CD14-positive monocyte (primary cell): ENCODE results near the gene TMEM218. TPM values are rescaled to one million over a fixed set of nuclear protein-coding genes. Genes with fewer than 3 reads are reported as not detected.
A peak's percentile ranks its signal among the peaks of the same experiment; 100 is the strongest.

Experiments
- DNase-seq, 3 donors: peaks; one replicate each; pipeline ENCODE4 v3.0.0-alpha.2; 2011 to 2022
- H2AFZ ChIP-seq: 2 replicates; pipeline ENCODE4 v1.6.0; 2012; ENCODE audit warnings: mild to moderate bottlenecking, low read depth, low read length, inconsistent platforms; ENCODE audit not compliant: insufficient read depth, poor library complexity, severe bottlenecking
- H3K27ac ChIP-seq, 2 donors: 1 replicate in 1 of 2; 2 replicates in 1 of 2; pipeline ENCODE4 v1.5.1; 2012 to 2013; ENCODE audit warnings: low read length in 2 of 2, control low read depth in 1 of 2, inconsistent platforms in 1 of 2, low read depth in 1 of 2, mild to moderate bottlenecking in 1 of 2
- H3K27me3 ChIP-seq, 2 donors: one replicate each; pipeline versions ENCODE4 v1.6.0 to v1.6.1; 2011 to 2013; ENCODE audit warnings: low read length in 2 of 2; ENCODE audit not compliant: control insufficient read depth in 2 of 2, insufficient read depth in 2 of 2
- H3K36me3 ChIP-seq, 2 donors: replicated peaks in 1 of 2; 1 replicate in 1 of 2; 2 replicates in 1 of 2; pipeline versions ENCODE4 v1.5.1 to v1.6.1; 2012 to 2013; ENCODE audit warnings: low read length in 2 of 2, control low read depth in 1 of 2, inconsistent platforms in 1 of 2, mild to moderate bottlenecking in 1 of 2; ENCODE audit not compliant: insufficient read depth in 2 of 2, control insufficient read depth in 1 of 2
- H3K4me1 ChIP-seq, 2 donors: 1 replicate in 1 of 2; 2 replicates in 1 of 2; pipeline versions ENCODE4 v1.5.1 to v1.6.1; 2012 to 2013; ENCODE audit warnings: low read length in 2 of 2, control low read depth in 1 of 2, inconsistent platforms in 1 of 2, mild to moderate bottlenecking in 1 of 2, moderate library complexity in 1 of 2; ENCODE audit not compliant: insufficient read depth in 2 of 2, control insufficient read depth in 1 of 2
- H3K4me2 ChIP-seq: replicated peaks from 2 replicates; pipeline ENCODE3; 2012; ENCODE audit warnings: low read length, moderate library complexity, mild to moderate bottlenecking; ENCODE audit not compliant: poor library complexity, severe bottlenecking; ENCODE audit errors: extremely low read depth
- H3K4me3 ChIP-seq, 3 experiments: fragments of 200-600 bp in 1 of 3; sonication (generic) in 1 of 3; replicated peaks in 1 of 3; 1 replicate in 2 of 3; 2 replicates in 1 of 3; pipeline ENCODE4 v1.5.1; 2011 to 2013; ENCODE audit warnings: low read length in 3 of 3, mild to moderate bottlenecking in 3 of 3, control low read depth in 2 of 3, low read depth in 2 of 3, inconsistent platforms in 1 of 3, moderate library complexity in 1 of 3
- H3K79me2 ChIP-seq: 2 replicates; pipeline ENCODE4 v1.6.0; 2012; ENCODE audit warnings: mild to moderate bottlenecking, control low read depth, inconsistent platforms, low read length, moderate library complexity; ENCODE audit not compliant: insufficient read depth
- H3K9ac ChIP-seq: 2 replicates; pipeline ENCODE4 v1.6.0; 2017; ENCODE audit warnings: low read length, mild to moderate bottlenecking; ENCODE audit not compliant: insufficient read depth, poor library complexity, severe bottlenecking
- H3K9me3 ChIP-seq, 2 donors: replicated peaks in 1 of 2; 1 replicate in 1 of 2; 2 replicates in 1 of 2; pipeline versions ENCODE4 v1.5.1 to v1.6.1; 2012 to 2013; ENCODE audit warnings: low read length in 2 of 2, control low read depth in 1 of 2; ENCODE audit not compliant: control insufficient read depth in 1 of 2, insufficient read depth in 1 of 2
- H4K20me1 ChIP-seq: 2 replicates; pipeline ENCODE4 v1.6.0; 2012; ENCODE audit warnings: mild to moderate bottlenecking, low read length, control low read depth, moderate library complexity; ENCODE audit not compliant: insufficient read depth
- H3K27ac Mint-ChIP-seq, 7 donors: one replicate each; pipeline ENCODE4 v1.8.0; 2020; ENCODE audit warnings: mild to moderate bottlenecking in 7 of 7, mixed read lengths in 7 of 7, moderate library complexity in 6 of 7, inconsistent platforms in 2 of 7
- H3K27me3 Mint-ChIP-seq, 3 donors: one replicate each; pipeline ENCODE4 v1.8.0; 2021 to 2022; ENCODE audit warnings: low read depth in 3 of 3, mild to moderate bottlenecking in 3 of 3, mixed read lengths in 3 of 3, moderate library complexity in 3 of 3, inconsistent platforms in 1 of 3
- H3K36me3 Mint-ChIP-seq, 2 donors: one replicate each; pipeline ENCODE4 v1.8.0; 2020; ENCODE audit warnings: mixed read lengths in 2 of 2, inconsistent platforms in 1 of 2, mild to moderate bottlenecking in 1 of 2
- H3K4me1 Mint-ChIP-seq: one replicate; pipeline ENCODE4 v1.8.0; 2020; ENCODE audit warnings: mild to moderate bottlenecking, mixed read lengths
- H3K4me3 Mint-ChIP-seq, 2 donors: one replicate each; pipeline ENCODE4 v1.8.0; 2020; ENCODE audit warnings: mild to moderate bottlenecking in 2 of 2, mixed read lengths in 2 of 2, moderate library complexity in 1 of 2
- H3K9me3 Mint-ChIP-seq, 7 donors: one replicate each; pipeline ENCODE4 v1.8.0; 2020 to 2022; ENCODE audit warnings: mixed read lengths in 7 of 7, mild to moderate bottlenecking in 6 of 7, moderate library complexity in 6 of 7, inconsistent platforms in 2 of 7
- WGBS: methylation state at CpG from one replicate; pipeline ENCODE4 v1.1.5; 2013; ENCODE audit warnings: missing lambda C conversion rate; ENCODE audit not compliant: insufficient coverage; 5-methylcytosine and 5-hydroxymethylcytosine counted together
- intact Hi-C, 2 donors: fragments of 100-400 bp; cut with micrococcal nuclease; formaldehyde crosslinking; loops; one replicate each; pipeline versions ENCODE4 v1.15.0 to v1.15.1; 2023
- polyA plus RNA-seq, 3 donors: library from polyadenylated mRNA; depleted of rRNA in 1 of 3; unstranded in 2 of 3; stranded (reverse) in 1 of 3; fragments of 300-500 nt in 2 of 3; fragments of >200 nt in 1 of 3; fragmentation: Illumina TruSeq in 2 of 3; gene quantifications; 1 replicate in 2 of 3; 2 replicates in 1 of 3; pipeline ENCODE4 v1.2.3, GENCODE V29; 2012 to 2021
- TF ChIP-seq, protein P1 (sequence below): fragments of 200-600 bp; IDR thresholded peaks from one replicate; pipeline ENCODE4 v1.8.0; 2022; ENCODE audit warnings: antibody characterized with exemption, mild to moderate bottlenecking

The TMEM218 gene
- polyA plus RNA-seq, 3 donors: 40.3 to 57.7 (median 55.7) TPM

DNA sequence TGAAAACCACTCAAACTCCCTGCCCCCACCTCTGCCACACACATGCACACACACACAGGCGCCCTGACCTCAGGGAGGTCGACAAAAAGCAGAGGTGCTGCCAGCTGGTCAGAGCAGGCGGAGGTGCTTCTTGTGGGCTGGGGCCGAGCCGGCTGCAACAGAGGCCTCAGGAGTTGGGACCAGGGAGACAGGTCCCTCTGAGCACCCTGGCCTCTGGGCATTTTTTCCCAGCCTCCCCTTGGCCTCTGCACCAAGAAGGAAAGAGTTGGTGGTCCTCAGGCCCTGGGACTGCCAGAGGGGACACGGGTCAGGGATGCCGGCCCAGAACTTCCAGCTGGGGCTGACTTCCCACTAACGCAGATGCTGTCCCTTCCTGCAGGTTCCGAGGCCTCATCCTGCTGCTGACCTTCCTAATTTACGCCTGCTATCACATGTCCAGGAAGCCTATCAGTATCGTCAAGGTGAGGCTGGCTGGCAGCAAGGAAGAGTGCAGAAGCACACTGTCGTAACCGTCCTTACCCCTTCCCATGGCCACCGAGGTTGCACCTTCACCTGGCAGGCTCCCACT is 35.0 kb downstream of the TMEM218 start:
- no peaks in the 10 kb centered on the region for H3K9me3 ChIP-seq
- peaks cover 0 to 2% (median 0%) of the 10 kb centered on the region in 7 donors for H3K9me3 Mint-ChIP-seq
- H4K20me1 ChIP-seq: no peaks in the 10 kb centered on the region
- peaks cover 71 to 85% of the 10 kb centered on the region in 2 donors for H3K36me3 Mint-ChIP-seq
- no peak overlapping the region for H3K9ac ChIP-seq
- H3K4me1 ChIP-seq: peaks cover 66 to 76% of the 10 kb centered on the region in 2 donors
- peaks cover 67% of the 10 kb centered on the region for H3K4me1 Mint-ChIP-seq
- peak overlapping the region in 4 of 7 donors; percentile 30 to 99 (median 88) for H3K27ac Mint-ChIP-seq
- intact Hi-C loops: no loop called here
- H3K27me3 ChIP-seq: no peaks in the 10 kb centered on the region
- H3K4me2 ChIP-seq: no peak overlapping the region
- H3K27me3 Mint-ChIP-seq: peaks cover 0 to 8% (median 7%) of the 10 kb centered on the region in 3 donors
- no peak overlapping the region for H3K4me3 ChIP-seq
- H3K4me3 Mint-ChIP-seq: no peak overlapping the region
- H2AFZ ChIP-seq: no peak overlapping the region
- TF ChIP-seq, protein P1, sequence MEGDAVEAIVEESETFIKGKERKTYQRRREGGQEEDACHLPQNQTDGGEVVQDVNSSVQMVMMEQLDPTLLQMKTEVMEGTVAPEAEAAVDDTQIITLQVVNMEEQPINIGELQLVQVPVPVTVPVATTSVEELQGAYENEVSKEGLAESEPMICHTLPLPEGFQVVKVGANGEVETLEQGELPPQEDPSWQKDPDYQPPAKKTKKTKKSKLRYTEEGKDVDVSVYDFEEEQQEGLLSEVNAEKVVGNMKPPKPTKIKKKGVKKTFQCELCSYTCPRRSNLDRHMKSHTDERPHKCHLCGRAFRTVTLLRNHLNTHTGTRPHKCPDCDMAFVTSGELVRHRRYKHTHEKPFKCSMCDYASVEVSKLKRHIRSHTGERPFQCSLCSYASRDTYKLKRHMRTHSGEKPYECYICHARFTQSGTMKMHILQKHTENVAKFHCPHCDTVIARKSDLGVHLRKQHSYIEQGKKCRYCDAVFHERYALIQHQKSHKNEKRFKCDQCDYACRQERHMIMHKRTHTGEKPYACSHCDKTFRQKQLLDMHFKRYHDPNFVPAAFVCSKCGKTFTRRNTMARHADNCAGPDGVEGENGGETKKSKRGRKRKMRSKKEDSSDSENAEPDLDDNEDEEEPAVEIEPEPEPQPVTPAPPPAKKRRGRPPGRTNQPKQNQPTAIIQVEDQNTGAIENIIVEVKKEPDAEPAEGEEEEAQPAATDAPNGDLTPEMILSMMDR: no peak
- 89% methylated on average over 11 of the region's 14 CpGs for WGBS
- H3K36me3 ChIP-seq: peaks cover 37 to 63% of the 10 kb centered on the region in 2 donors
- no peak for DNase-seq
- peaks cover 25% of the 10 kb centered on the region for H3K79me2 ChIP-seq
- peak overlapping the region in 1 of 2 donors; percentile 50 for H3K27ac ChIP-seq

DNA sequence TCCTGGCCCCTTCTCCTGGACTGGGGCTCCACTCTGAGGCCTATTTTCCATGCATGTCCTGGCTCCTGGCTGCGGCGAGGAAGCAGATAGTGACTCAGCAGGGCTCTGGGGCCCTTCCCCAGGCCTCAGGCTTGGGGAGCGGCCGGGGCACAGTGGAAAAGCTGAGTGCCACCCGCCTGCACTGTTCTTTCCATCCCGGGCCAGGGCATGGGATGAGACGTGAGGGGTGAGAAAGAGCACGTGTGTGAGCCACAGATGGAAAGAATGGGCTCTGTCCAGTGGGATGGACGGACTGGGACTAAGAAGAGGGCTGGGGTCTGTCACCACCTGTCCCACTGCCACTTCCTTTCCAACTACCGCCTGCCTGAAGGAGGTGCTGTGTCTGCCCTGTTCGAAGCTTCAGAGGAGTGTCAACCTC is 35.5 kb downstream of the TMEM218 start:
- DNase-seq: peak in 2 of 3 donors; percentile 43
- Histone ChIP-seq H3K36me3 (peaks cover 32 to 57% of the 10 kb centered on the region in 2 donors), H3K4me1 (peaks cover 71 to 82% of the 10 kb centered on the region in 2 donors), H3K27me3 (no peaks in the 10 kb centered on the region), H3K27ac (peak overlapping the region; percentile 7 to 50), H4K20me1 (no peaks in the 10 kb centered on the region), H3K9ac (no peak overlapping the region), H2AFZ (no peak overlapping the region), H3K4me2 (no peak overlapping the region), H3K79me2 (peaks cover 30% of the 10 kb centered on the region), H3K9me3 (no peaks in the 10 kb centered on the region), H3K4me3 (no peak overlapping the region)
- Mint-ChIP-seq H3K4me1 (peaks cover 72% of the 10 kb centered on the region), H3K27ac (peak overlapping the region; percentile 65 to 99 (median 83)), H3K27me3 (peaks cover 0 to 8% (median 7%) of the 10 kb centered on the region in 3 donors), H3K9me3 (peaks cover 0 to 2% (median 0%) of the 10 kb centered on the region in 7 donors), H3K36me3 (peaks cover 67 to 83% of the 10 kb centered on the region in 2 donors), H3K4me3 (no peak overlapping the region)
- TF ChIP-seq, protein P1: no peak
- intact Hi-C loops: no loop called here
- 67% methylated on average over 7 of the region's 11 CpGs for WGBS
